Astrocyte (in vitro differentiated cells and primary cell): ENCODE measurements around the gene FBN2. TPM values are rescaled to one million over a fixed set of nuclear protein-coding genes. Genes with fewer than 3 reads are reported as not detected.

Experiments
- DNase-seq: peaks from one replicate; pipeline ENCODE4 v3.0.0-alpha.2; 2010; ENCODE audit warnings: low read depth
- FAIRE-seq: peaks from 2 replicates; lab custom pipeline; 2011; peaks lifted over from hg19 to GRCh38; lab: Jason Lieb, UNC
- H2AFZ ChIP-seq: 2 replicates; pipeline ENCODE4 v1.6.0; 2012; ENCODE audit warnings: low read depth, low read length, inconsistent platforms
- H3K27ac ChIP-seq: 2 replicates; pipeline ENCODE4 v1.5.1; 2011; ENCODE audit warnings: low read depth, low read length, inconsistent platforms
- H3K27me3 ChIP-seq: 2 replicates; pipeline ENCODE4 v1.6.0; 2011; ENCODE audit warnings: low read length, inconsistent platforms; ENCODE audit not compliant: insufficient read depth
- H3K36me3 ChIP-seq: 2 replicates; pipeline ENCODE4 v1.5.1; 2011; ENCODE audit warnings: low read length, inconsistent platforms; ENCODE audit not compliant: insufficient read depth
- H3K4me1 ChIP-seq: 2 replicates; pipeline ENCODE4 v1.5.1; 2011; ENCODE audit warnings: low read length, inconsistent platforms; ENCODE audit not compliant: insufficient read depth
- H3K4me2 ChIP-seq: 2 replicates; pipeline ENCODE4 v1.6.0; 2012; ENCODE audit warnings: low read length, inconsistent platforms
- H3K4me3 ChIP-seq: 2 replicates; pipeline ENCODE4 v1.5.1; 2011; ENCODE audit warnings: low read depth, mild to moderate bottlenecking, low read length, inconsistent platforms; ENCODE audit not compliant: insufficient read depth
- H3K79me2 ChIP-seq: 2 replicates; pipeline ENCODE4 v1.6.0; 2012; ENCODE audit warnings: mild to moderate bottlenecking, low read length, inconsistent platforms; ENCODE audit not compliant: insufficient read depth
- H3K9ac ChIP-seq: 2 replicates; pipeline ENCODE4 v1.6.0; 2012; ENCODE audit warnings: mild to moderate bottlenecking, low read length, inconsistent platforms
- H3K9me3 ChIP-seq: 2 replicates; pipeline ENCODE4 v1.5.1; 2012; ENCODE audit warnings: low read depth, mild to moderate bottlenecking, low read length, inconsistent platforms; ENCODE audit not compliant: insufficient read depth
- H4K20me1 ChIP-seq: 2 replicates; pipeline ENCODE4 v1.6.0; 2012; ENCODE audit warnings: low read length, inconsistent platforms; ENCODE audit not compliant: insufficient read depth
- H3K27ac Mint-ChIP-seq: one replicate; pipeline ENCODE4 v1.8.0; 2021; ENCODE audit warnings: mild to moderate bottlenecking, mixed read lengths; ENCODE audit not compliant: unreplicated experiment
- H3K27me3 Mint-ChIP-seq: one replicate; pipeline ENCODE4 v1.8.0; 2021; ENCODE audit warnings: low read depth, mixed read lengths; ENCODE audit not compliant: unreplicated experiment
- H3K36me3 Mint-ChIP-seq: one replicate; pipeline ENCODE4 v1.8.0; 2021; ENCODE audit warnings: low read depth, mixed read lengths; ENCODE audit not compliant: unreplicated experiment
- H3K4me1 Mint-ChIP-seq: one replicate; pipeline ENCODE4 v1.8.0; 2021; ENCODE audit warnings: low read depth, mixed read lengths; ENCODE audit not compliant: unreplicated experiment
- H3K4me3 Mint-ChIP-seq: one replicate; pipeline ENCODE4 v1.8.0; 2021; ENCODE audit warnings: mild to moderate bottlenecking, moderate library complexity, mixed read lengths; ENCODE audit not compliant: unreplicated experiment
- H3K9me3 Mint-ChIP-seq: one replicate; pipeline ENCODE4 v1.8.0; 2021; ENCODE audit warnings: mild to moderate bottlenecking, mixed read lengths; ENCODE audit not compliant: unreplicated experiment
- CTCF ChIP-seq: IDR thresholded peaks from 2 replicates; pipeline ENCODE4 v1.5.1; 2011; ENCODE audit warnings: low read depth, mild to moderate bottlenecking, inconsistent platforms, low read length, moderate library complexity; ENCODE audit not compliant: insufficient read depth
- EZH2 ChIP-seq: IDR thresholded peaks from 2 replicates; pipeline ENCODE4 v1.6.1; 2012; ENCODE audit warnings: mild to moderate bottlenecking, low read length, inconsistent platforms; ENCODE audit not compliant: insufficient read depth
- total RNA-seq: library from RNA; stranded (reverse); gene quantifications from 2 replicates; pipeline ENCODE4 v1.2.1, GENCODE V29; 2021

The FBN2 gene
- total RNA-seq, 1 donor from 2014 or later, result 176 TPM

GRCh38 chr5:128539038-128539429 is 989 bp upstream of the FBN2 start:
- Histone ChIP-seq H2AFZ (peak overlapping the region; percentile 92), H3K27ac (peak overlapping the region; percentile 57), H3K9ac (peak overlapping the region; percentile 81), H3K79me2 (peaks cover 22% of the 10 kb centered on the region), H3K4me1 (peaks cover 4% of the 10 kb centered on the region), H3K9me3 (no peaks in the 10 kb centered on the region), H3K4me2 (peak overlapping the region; percentile 96), H3K36me3 (no peaks in the 10 kb centered on the region), H3K27me3 (no peaks in the 10 kb centered on the region), H4K20me1 (peaks cover 14% of the 10 kb centered on the region), H3K4me3 (peak overlapping the region; percentile 75)
- Mint-ChIP-seq H3K27me3 (no peaks in the 10 kb centered on the region), H3K36me3 (peaks cover 15% of the 10 kb centered on the region), H3K27ac (peak overlapping the region; percentile 77), H3K4me3 (peak overlapping the region; percentile 93), H3K9me3 (no peaks in the 10 kb centered on the region), H3K4me1 (peaks cover 9% of the 10 kb centered on the region)
- no peak for TF ChIP-seq CTCF
- no peak for TF ChIP-seq EZH2
- no peak for FAIRE-seq
- no peak for DNase-seq

GRCh38 chr5:128538250-128539037 is 399 bp upstream of the FBN2 start:
- peak overlapping the region; percentile 92 for H2AFZ ChIP-seq
- Mint-ChIP-seq H3K27me3 (no peaks in the 10 kb centered on the region), H3K4me1 (peaks cover 9% of the 10 kb centered on the region), H3K27ac (peak overlapping the region; percentile 41), H3K4me3 (peak overlapping the region; percentile 93), H3K9me3 (no peaks in the 10 kb centered on the region), H3K36me3 (peaks cover 15% of the 10 kb centered on the region)
- H4K20me1 ChIP-seq, result peaks cover 14% of the 10 kb centered on the region
- TF ChIP-seq EZH2, result no peak
- no peak for TF ChIP-seq CTCF
- no peaks in the 10 kb centered on the region for H3K27me3 ChIP-seq
- peak overlapping the region; percentile 57 for H3K27ac ChIP-seq
- no peaks in the 10 kb centered on the region for H3K36me3 ChIP-seq
- peaks cover 4% of the 10 kb centered on the region for H3K4me1 ChIP-seq
- DNase-seq (peak; percentile 62), FAIRE-seq (no peak)
- H3K4me3 ChIP-seq, result peak overlapping the region; percentile 75
- H3K4me2 ChIP-seq, result peak overlapping the region; percentile 96
- H3K9ac ChIP-seq, result peak overlapping the region; percentile 81
- peaks cover 22% of the 10 kb centered on the region for H3K79me2 ChIP-seq
- no peaks in the 10 kb centered on the region for H3K9me3 ChIP-seq
